ENCODE data around the gene PPT2. TPM values are rescaled to one million over a fixed set of nuclear protein-coding genes. Genes with fewer than 3 reads are reported as not detected.

PPT2 gene
- polyA plus RNA-seq, 2 of the 4 experiments (the other 2 are of a cell fraction), result 9.3 to 11.7 TPM

DNA sequence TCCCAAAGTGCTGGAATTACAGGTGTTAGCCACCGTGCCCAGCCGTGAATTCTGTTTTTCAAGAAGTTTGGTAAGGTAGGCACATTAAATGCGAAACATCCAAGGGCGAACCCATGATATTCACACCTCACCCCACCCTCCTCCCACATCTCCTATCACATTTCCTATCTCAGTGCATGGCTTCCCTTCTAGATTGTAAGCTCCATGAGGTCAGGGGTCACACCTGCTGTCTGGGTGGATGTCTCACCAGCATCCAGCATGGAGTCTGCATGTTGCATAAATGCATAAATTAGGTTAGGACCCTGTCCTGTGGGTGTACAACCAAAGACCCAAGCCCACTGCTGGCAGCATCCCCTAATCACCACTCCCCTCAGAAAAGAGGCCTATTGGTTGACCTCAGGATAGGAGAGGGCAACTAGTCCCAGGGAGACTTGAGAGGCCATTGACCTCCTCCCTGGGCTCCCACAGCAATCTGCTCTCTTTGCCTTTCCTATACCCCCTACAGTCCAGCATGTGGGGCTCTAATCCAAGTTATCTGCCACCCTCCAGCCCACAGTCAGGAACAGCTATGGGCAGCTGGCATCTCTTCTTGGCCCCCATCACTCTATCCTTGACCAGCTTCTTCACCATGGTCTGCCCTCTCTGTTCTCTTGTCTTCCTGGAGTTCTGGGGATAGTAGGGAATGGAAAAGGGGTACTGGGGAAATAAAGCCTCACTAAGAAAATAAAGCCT lies 6.4 kb upstream of the PPT2 start:
- FAIRE-seq (no peak), ATAC-seq (peak in 1 of 2 experiments; percentile 52; a peak in 3 of 6 replicates), DNase-seq (ENCODE audit: low read depth in 1 of 2, low spot score in 1 of 2) (no peak)
- Histone ChIP-seq H3K4me3 (no peak overlapping the region), H3K4me1 (peaks cover 8% of the 10 kb centered on the region; the same call in 2 of the 3 replicates), H3K9me3 (no peaks in the 10 kb centered on the region), H3K4me2 (no peak overlapping the region), H3K27ac (no peak overlapping the region)
- 90% methylated on average over 4 of the region's 4 CpGs for WGBS (ENCODE audit: missing lambda C conversion rate)
- POLR2A ChIA-PET, result no interaction called here
- CTCF ChIA-PET, result interaction anchor here (4.2 kb wide), 1 partner anchor 29 kb away, joined by 15 read pairs; no protein-coding TSS in a partner anchor
- TF ChIP-seq ZNF302 (CRISPR knock-in tag; IDR thresholded peaks at IDR 0.05), result no peak
- TF ChIP-seq RAD21 (conservative IDR thresholded peaks at IDR 0.05 in 1 of 2, IDR thresholded peaks at IDR 0.05 in 1 of 2), result 0 out of 5 replicates have a peak, but pooled peaks of 1 of the 2 experiments have one; percentile 16
- TF ChIP-seq, protein P1, sequence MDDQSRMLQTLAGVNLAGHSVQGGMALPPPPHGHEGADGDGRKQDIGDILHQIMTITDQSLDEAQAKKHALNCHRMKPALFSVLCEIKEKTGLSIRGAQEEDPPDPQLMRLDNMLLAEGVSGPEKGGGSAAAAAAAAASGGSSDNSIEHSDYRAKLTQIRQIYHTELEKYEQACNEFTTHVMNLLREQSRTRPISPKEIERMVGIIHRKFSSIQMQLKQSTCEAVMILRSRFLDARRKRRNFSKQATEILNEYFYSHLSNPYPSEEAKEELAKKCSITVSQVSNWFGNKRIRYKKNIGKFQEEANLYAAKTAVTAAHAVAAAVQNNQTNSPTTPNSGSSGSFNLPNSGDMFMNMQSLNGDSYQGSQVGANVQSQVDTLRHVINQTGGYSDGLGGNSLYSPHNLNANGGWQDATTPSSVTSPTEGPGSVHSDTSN (IDR thresholded peaks at IDR 0.05), result no peak
- no peak for TF ChIP-seq GATA3 (IDR thresholded peaks at IDR 0.05; ENCODE audit: borderline replicate concordance)

- H3K4me1 ChIP-seq, result peaks cover 17% of the 10 kb centered on the region; the same call in 2 of the 3 replicates
- 81% methylated on average over 38 of the region's 39 CpGs for WGBS (ENCODE audit: missing lambda C conversion rate)
- no peak for FAIRE-seq
- H3K4me3 ChIP-seq, result no peak overlapping the region
- H3K9me3 ChIP-seq, result no peaks in the 10 kb centered on the region
- no peak for DNase-seq (ENCODE audit: low read depth in 1 of 2, low spot score in 1 of 2)
- no peak overlapping the region for H3K27ac ChIP-seq
- ATAC-seq, result no peak
- POLR2A ChIA-PET, result no interaction called here
- no peak overlapping the region for H3K4me2 ChIP-seq
- CTCF ChIA-PET, result interaction anchor here (4.2 kb wide), 1 partner anchor 30 kb away, joined by 15 read pairs; no protein-coding TSS in a partner anchor
- TF ChIP-seq ESRRA (IDR thresholded peaks at IDR 0.05; ENCODE audit: borderline replicate concordance, low read length), result no peak
- no peak for TF ChIP-seq RAD21 (conservative IDR thresholded peaks at IDR 0.05 in 1 of 2, IDR thresholded peaks at IDR 0.05 in 1 of 2)
- TF ChIP-seq HOXB13 (CRISPR knock-in tag; IDR thresholded peaks at IDR 0.05; ENCODE audit: low read depth), result no peak
- TF ChIP-seq, protein P2, sequence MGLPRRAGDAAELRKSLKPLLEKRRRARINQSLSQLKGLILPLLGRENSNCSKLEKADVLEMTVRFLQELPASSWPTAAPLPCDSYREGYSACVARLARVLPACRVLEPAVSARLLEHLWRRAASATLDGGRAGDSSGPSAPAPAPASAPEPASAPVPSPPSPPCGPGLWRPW (IDR thresholded peaks at IDR 0.05), result no peak
- TF ChIP-seq, protein P3, sequence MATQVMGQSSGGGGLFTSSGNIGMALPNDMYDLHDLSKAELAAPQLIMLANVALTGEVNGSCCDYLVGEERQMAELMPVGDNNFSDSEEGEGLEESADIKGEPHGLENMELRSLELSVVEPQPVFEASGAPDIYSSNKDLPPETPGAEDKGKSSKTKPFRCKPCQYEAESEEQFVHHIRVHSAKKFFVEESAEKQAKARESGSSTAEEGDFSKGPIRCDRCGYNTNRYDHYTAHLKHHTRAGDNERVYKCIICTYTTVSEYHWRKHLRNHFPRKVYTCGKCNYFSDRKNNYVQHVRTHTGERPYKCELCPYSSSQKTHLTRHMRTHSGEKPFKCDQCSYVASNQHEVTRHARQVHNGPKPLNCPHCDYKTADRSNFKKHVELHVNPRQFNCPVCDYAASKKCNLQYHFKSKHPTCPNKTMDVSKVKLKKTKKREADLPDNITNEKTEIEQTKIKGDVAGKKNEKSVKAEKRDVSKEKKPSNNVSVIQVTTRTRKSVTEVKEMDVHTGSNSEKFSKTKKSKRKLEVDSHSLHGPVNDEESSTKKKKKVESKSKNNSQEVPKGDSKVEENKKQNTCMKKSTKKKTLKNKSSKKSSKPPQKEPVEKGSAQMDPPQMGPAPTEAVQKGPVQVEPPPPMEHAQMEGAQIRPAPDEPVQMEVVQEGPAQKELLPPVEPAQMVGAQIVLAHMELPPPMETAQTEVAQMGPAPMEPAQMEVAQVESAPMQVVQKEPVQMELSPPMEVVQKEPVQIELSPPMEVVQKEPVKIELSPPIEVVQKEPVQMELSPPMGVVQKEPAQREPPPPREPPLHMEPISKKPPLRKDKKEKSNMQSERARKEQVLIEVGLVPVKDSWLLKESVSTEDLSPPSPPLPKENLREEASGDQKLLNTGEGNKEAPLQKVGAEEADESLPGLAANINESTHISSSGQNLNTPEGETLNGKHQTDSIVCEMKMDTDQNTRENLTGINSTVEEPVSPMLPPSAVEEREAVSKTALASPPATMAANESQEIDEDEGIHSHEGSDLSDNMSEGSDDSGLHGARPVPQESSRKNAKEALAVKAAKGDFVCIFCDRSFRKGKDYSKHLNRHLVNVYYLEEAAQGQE (IDR thresholded peaks at IDR 0.05), result no peak
- TF ChIP-seq HDAC2 (IDR thresholded peaks at IDR 0.05), result no peak
- TF ChIP-seq ZNF302 (CRISPR knock-in tag; IDR thresholded peaks at IDR 0.05), result no peak
Measured at GRCh38 chr6:32148289-32149091, 5.5 kb upstream of the PPT2 start.

DNA sequence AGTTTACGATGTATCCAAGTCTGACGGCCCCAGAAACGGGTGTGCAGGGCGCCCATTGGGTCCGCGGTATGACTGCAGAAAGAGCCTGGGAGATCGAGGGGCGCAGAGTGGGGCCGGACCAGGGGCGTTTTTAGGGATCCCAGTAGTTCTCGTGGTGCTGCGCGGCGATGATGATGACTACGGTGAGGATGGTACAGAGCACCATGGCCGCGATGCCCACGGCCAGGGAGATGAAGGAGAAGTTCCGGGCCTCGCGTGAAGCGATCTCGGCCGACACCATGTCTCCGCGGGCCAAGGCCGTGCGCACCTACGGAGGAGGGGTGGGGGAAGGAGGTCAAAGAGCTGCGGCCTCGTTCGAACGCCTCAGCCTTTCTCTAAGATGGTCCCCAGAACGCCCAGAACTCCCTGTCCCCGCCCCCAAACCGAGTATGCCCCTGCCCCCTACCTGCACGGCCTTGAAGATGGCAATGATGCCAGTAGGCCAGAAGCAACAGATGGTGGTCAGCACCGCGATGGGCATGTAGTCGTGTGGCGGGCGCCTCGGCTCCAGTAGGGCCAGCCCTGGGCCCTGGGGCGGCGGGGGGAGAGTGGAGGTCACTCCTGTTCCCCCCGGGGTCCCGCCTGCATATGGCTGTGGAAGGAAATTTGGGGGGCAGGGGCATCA lies 4.7 kb upstream of the PPT2 start:
- CTCF ChIA-PET, result no interaction called here
- no peak for FAIRE-seq
- H3K4me2 ChIP-seq, result no peak overlapping the region
- H3K4me1 ChIP-seq, result peaks cover 17% of the 10 kb centered on the region; the same call in 2 of the 3 replicates
- no peak for ATAC-seq
- no peaks in the 10 kb centered on the region for H3K9me3 ChIP-seq
- no peak overlapping the region for H3K27ac ChIP-seq
- 88% methylated on average over 28 of the region's 47 CpGs for WGBS (ENCODE audit: missing lambda C conversion rate)
- no peak for DNase-seq (ENCODE audit: low read depth in 1 of 2, low spot score in 1 of 2)
- H3K4me3 ChIP-seq, result no peak overlapping the region
- POLR2A ChIA-PET, result no interaction called here
- TF ChIP-seq, protein P4, sequence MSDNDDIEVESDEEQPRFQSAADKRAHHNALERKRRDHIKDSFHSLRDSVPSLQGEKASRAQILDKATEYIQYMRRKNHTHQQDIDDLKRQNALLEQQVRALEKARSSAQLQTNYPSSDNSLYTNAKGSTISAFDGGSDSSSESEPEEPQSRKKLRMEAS (IDR thresholded peaks at IDR 0.05), result no peak
- no peak for TF ChIP-seq ZC3H11A (IDR thresholded peaks at IDR 0.05)
- TF ChIP-seq POLR2A (IDR thresholded peaks at IDR 0.05; ENCODE audit: low read length), result no peak
- no peak for TF ChIP-seq HOXA7 (CRISPR knock-in tag; IDR thresholded peaks at IDR 0.05)
- no peak for TF ChIP-seq PHF8 (IDR thresholded peaks at IDR 0.05; ENCODE audit: borderline replicate concordance, low read depth)
- no peak for TF ChIP-seq BHLHE40 (IDR thresholded peaks at IDR 0.05; ENCODE audit: low read depth, low read length)
- TF ChIP-seq POLR2AphosphoS2 (conservative IDR thresholded peaks at IDR 0.05; ENCODE audit: low read length), result no peak
- TF ChIP-seq, protein P5, sequence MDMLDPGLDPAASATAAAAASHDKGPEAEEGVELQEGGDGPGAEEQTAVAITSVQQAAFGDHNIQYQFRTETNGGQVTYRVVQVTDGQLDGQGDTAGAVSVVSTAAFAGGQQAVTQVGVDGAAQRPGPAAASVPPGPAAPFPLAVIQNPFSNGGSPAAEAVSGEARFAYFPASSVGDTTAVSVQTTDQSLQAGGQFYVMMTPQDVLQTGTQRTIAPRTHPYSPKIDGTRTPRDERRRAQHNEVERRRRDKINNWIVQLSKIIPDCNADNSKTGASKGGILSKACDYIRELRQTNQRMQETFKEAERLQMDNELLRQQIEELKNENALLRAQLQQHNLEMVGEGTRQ (IDR thresholded peaks at IDR 0.05), result no peak
- no peak for TF ChIP-seq EHF (CRISPR knock-in tag; IDR thresholded peaks at IDR 0.05)
- no peak for TF ChIP-seq NFE2L2 (conservative IDR thresholded peaks at IDR 0.05; ENCODE audit: low read length)
- TF ChIP-seq CBX8 (IDR thresholded peaks at IDR 0.05), result no peak
- TF ChIP-seq, protein P6, sequence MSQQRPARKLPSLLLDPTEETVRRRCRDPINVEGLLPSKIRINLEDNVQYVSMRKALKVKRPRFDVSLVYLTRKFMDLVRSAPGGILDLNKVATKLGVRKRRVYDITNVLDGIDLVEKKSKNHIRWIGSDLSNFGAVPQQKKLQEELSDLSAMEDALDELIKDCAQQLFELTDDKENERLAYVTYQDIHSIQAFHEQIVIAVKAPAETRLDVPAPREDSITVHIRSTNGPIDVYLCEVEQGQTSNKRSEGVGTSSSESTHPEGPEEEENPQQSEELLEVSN (IDR thresholded peaks at IDR 0.05; ENCODE audit: borderline replicate concordance, low read depth), result no peak
- TF ChIP-seq FOSL2 (IDR thresholded peaks at IDR 0.05), result no peak
- TF ChIP-seq FOSL2 (CRISPR knock-in tag; IDR thresholded peaks at IDR 0.05), result no peak

Measured in A549 (cell line).